ENCODE measurements around the gene PKD2. TPM values are rescaled to one million over a fixed set of nuclear protein-coding genes. Genes with fewer than 3 reads are reported as not detected.

PKD2 gene
- total and polyA plus RNA-seq, 2 donors (not counting 1 experiment from before 2014, with no cell fraction given) = 1.8 to 5.8 TPM

DNA sequence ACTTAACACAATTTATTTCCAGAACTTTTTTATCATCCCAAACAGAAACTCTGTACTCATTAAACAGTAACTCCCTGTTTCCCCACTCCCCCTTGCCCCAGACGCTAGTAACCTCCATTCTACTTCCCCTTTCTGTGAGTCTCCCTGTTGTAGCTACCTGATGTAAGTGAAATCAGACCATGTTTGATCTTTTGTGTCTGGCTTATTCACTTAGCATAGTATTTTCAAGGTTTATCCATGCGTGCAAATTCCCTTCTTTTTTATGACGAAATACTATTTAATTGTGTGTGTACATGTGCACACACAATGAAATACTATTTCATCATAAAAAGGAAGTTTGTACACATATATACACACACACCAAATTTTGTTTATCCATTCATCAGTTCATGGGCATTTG lies 5.2 kb downstream of the PKD2 start:
- ATAC-seq (ENCODE audit: low read depth) (no peak), DNase-seq (peak; percentile 48)
- Histone ChIP-seq H3K4me3 (ENCODE audit: control extremely low read depth in 1 of 5, extremely low read depth in 1 of 5, insufficient read depth in 1 of 5, low read depth in 2 of 5, low read length in 4 of 5) (no peak overlapping the region), H3K9ac (ENCODE audit: low read length) (no peak overlapping the region), H2AFZ (ENCODE audit: insufficient read depth, low read depth, low read length, poor library complexity, severe bottlenecking) (no peak overlapping the region), H3K9me3 (ENCODE audit: control extremely low read depth in 1 of 3, control insufficient read depth in 2 of 3, insufficient read depth in 1 of 3, low read length in 2 of 3) (no peaks in the 10 kb centered on the region), H3K27ac (ENCODE audit: low read length in 2 of 2) (no peak overlapping the region), H3K27me3 (replicated peaks in 1 of 4; ENCODE audit: control extremely low read depth in 1 of 4, control insufficient read depth in 3 of 4, insufficient read depth in 4 of 4, low read length in 3 of 4) (no peaks in the 10 kb centered on the region), H3K4me2 (replicated peaks; ENCODE audit: low read depth, low read length, poor library complexity, severe bottlenecking) (peak overlapping the region; percentile 0), H3K4me1 (ENCODE audit: control insufficient read depth in 2 of 2, insufficient read depth in 2 of 2, low read length in 2 of 2) (peaks cover 10 to 15% of the 10 kb centered on the region in 2 donors), H3K79me2 (ENCODE audit: control insufficient read depth, insufficient read depth, low read length) (peaks cover 10% of the 10 kb centered on the region), H3K36me3 (replicated peaks in 1 of 2; ENCODE audit: control extremely low read depth in 1 of 2, control insufficient read depth in 1 of 2, extremely low read depth in 1 of 2, insufficient read depth in 2 of 2, low read length in 1 of 2) (no peaks in the 10 kb centered on the region), H4K20me1 (ENCODE audit: control insufficient read depth, insufficient read depth, low read length, poor library complexity, severe bottlenecking) (no peaks in the 10 kb centered on the region)
- Mint-ChIP-seq H3K4me3 (no peak overlapping the region), H3K9me3 (ENCODE audit: insufficient read depth) (no peaks in the 10 kb centered on the region), H3K27ac (no peak overlapping the region), H3K4me1 (peaks cover 27% of the 10 kb centered on the region), H3K27me3 (no peaks in the 10 kb centered on the region)
- no peak for TF ChIP-seq EZH2 (IDR thresholded peaks at IDR 0.05; ENCODE audit: borderline replicate concordance, insufficient read depth, low read depth, low read length, poor library complexity, severe bottlenecking)
- TF ChIP-seq, protein P1, sequence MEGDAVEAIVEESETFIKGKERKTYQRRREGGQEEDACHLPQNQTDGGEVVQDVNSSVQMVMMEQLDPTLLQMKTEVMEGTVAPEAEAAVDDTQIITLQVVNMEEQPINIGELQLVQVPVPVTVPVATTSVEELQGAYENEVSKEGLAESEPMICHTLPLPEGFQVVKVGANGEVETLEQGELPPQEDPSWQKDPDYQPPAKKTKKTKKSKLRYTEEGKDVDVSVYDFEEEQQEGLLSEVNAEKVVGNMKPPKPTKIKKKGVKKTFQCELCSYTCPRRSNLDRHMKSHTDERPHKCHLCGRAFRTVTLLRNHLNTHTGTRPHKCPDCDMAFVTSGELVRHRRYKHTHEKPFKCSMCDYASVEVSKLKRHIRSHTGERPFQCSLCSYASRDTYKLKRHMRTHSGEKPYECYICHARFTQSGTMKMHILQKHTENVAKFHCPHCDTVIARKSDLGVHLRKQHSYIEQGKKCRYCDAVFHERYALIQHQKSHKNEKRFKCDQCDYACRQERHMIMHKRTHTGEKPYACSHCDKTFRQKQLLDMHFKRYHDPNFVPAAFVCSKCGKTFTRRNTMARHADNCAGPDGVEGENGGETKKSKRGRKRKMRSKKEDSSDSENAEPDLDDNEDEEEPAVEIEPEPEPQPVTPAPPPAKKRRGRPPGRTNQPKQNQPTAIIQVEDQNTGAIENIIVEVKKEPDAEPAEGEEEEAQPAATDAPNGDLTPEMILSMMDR (IDR thresholded peaks at IDR 0.05) = no peak
- 0% methylated on average over 1 of the region's 3 CpGs for WGBS (ENCODE audit: insufficient coverage)
- CTCF ChIA-PET = interaction anchor here (1.4 kb wide), 1 partner anchor 22 kb away, joined by 6 read pairs; no protein-coding TSS in a partner anchor
- intact Hi-C loops (cut with micrococcal nuclease) = no loop called here
- POLR2A ChIA-PET = no interaction called here

DNA sequence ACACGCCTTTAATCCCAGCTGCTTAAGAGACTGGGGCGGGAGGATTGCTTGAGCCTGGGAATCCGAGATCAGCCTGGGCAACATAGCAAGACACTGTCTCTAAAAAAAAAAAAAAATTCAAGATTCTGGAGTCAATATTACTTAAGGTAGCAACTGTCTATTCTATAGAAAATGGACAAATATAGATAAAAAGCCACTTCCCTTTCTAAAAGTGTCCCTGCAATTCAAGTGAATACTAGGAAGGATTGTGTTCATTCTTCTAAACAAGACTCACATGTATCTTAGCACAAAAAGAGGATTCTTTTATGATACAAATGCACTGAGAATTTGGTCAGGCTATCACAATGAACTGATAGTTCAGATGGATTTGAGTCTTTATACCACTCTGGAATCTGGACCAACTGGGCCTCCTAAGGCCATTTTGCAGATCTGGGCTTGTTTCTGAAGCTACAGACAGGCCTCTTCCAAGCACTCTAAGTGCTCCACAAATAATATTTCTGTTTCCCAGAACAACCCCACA lies 7.0 kb downstream of the PKD2 start:
- ChIA-PET CTCF (no interaction called here), POLR2A (no interaction called here)
- WGBS (ENCODE audit: insufficient coverage) = 100% methylated on average over 1 of the region's 3 CpGs
- intact Hi-C loops (cut with micrococcal nuclease) = no loop called here
- H3K79me2 ChIP-seq (ENCODE audit: control insufficient read depth, insufficient read depth, low read length) = peaks cover 10% of the 10 kb centered on the region
- Mint-ChIP-seq H3K27ac (no peak overlapping the region), H3K4me1 (peaks cover 20% of the 10 kb centered on the region), H3K4me3 (no peak overlapping the region), H3K27me3 (no peaks in the 10 kb centered on the region), H3K9me3 (ENCODE audit: insufficient read depth) (no peaks in the 10 kb centered on the region)
- no peak overlapping the region for H2AFZ ChIP-seq (ENCODE audit: insufficient read depth, low read depth, low read length, poor library complexity, severe bottlenecking)
- TF ChIP-seq EZH2 (IDR thresholded peaks at IDR 0.05; ENCODE audit: borderline replicate concordance, insufficient read depth, low read depth, low read length, poor library complexity, severe bottlenecking) = no peak
- TF ChIP-seq, protein P1 (IDR thresholded peaks at IDR 0.05) = no peak
- no peak overlapping the region for H3K9ac ChIP-seq (ENCODE audit: low read length)
- ATAC-seq (ENCODE audit: low read depth) = no peak
- peaks cover 4 to 8% of the 10 kb centered on the region in 2 donors for H3K4me1 ChIP-seq (ENCODE audit: control insufficient read depth in 2 of 2, insufficient read depth in 2 of 2, low read length in 2 of 2)
- no peak overlapping the region for H3K4me3 ChIP-seq (ENCODE audit: control extremely low read depth in 1 of 5, extremely low read depth in 1 of 5, insufficient read depth in 1 of 5, low read depth in 2 of 5, low read length in 4 of 5)
- H3K27me3 ChIP-seq (replicated peaks in 1 of 4; ENCODE audit: control extremely low read depth in 1 of 4, control insufficient read depth in 3 of 4, insufficient read depth in 4 of 4, low read length in 3 of 4) = no peaks in the 10 kb centered on the region
- H4K20me1 ChIP-seq (ENCODE audit: control insufficient read depth, insufficient read depth, low read length, poor library complexity, severe bottlenecking) = no peaks in the 10 kb centered on the region
- no peak for DNase-seq
- no peak overlapping the region for H3K27ac ChIP-seq (ENCODE audit: low read length in 2 of 2)
- H3K9me3 ChIP-seq (ENCODE audit: control extremely low read depth in 1 of 3, control insufficient read depth in 2 of 3, insufficient read depth in 1 of 3, low read length in 2 of 3) = no peaks in the 10 kb centered on the region
- H3K36me3 ChIP-seq (replicated peaks in 1 of 2; ENCODE audit: control extremely low read depth in 1 of 2, control insufficient read depth in 1 of 2, extremely low read depth in 1 of 2, insufficient read depth in 2 of 2, low read length in 1 of 2) = no peaks in the 10 kb centered on the region
- H3K4me2 ChIP-seq (replicated peaks; ENCODE audit: low read depth, low read length, poor library complexity, severe bottlenecking) = no peak overlapping the region
